ENCODE data around the gene KIF15. TPM values are rescaled to one million over a fixed set of nuclear protein-coding genes. Genes with fewer than 3 reads are reported as not detected.

KIF15 gene
- under 1 TPM; 0.09 to 0.62 (median 0.35) TPM for total RNA-seq
- under 1 TPM; 0.16 to 0.19 TPM for polyA plus RNA-seq

- intact Hi-C loops (cut with DNase I), result no loop called here
- WGBS, 2 donors, result 1% methylated on average over 64 of the region's 64 CpGs
These were observed at the start of gene KIF15, which contains the start of gene KIAA1143 for GRCh38 chr3:44761424-44762169. Gene KIF15, plus strand, starts transcription at chr3:44761794. Its CDS starts 72 bp downstream, at chr3:44761866. Gene KIAA1143, minus strand, starts transcription at chr3:44761619. Its CDS starts 17 bp downstream, at chr3:44761602.

GRCh38 chr3:44712455-44713075 lies 49.0 kb upstream of the KIF15 start, which contains the start of gene ZNF502:
Gene ZNF502, plus strand, starts transcription at chr3:44712660. Its CDS starts 7,602 bp downstream, at chr3:44720262.
- H3K4me1 ChIP-seq, result no peaks in the 10 kb centered on the region
- ATAC-seq (peak; percentile 99 to 100 (median 100)), DNase-seq (peak; percentile 84 to 94 (median 88)), FAIRE-seq (peak; percentile 20)
- WGBS, 2 donors, result 0 to 1% methylated on average over 36 of the region's 36 CpGs
- H3K27me3 ChIP-seq, result no peaks in the 10 kb centered on the region
- peak within 1 kb of the TSS; percentile 60 to 95 (median 69) for H3K4me3 ChIP-seq
- intact Hi-C loops (cut with DNase I), result no loop called here
- H3K9me3 ChIP-seq, result no peaks in the 10 kb centered on the region
- H3K27ac ChIP-seq, result peak within 1 kb of the TSS; percentile 21 to 60 (median 56)
- H3K36me3 ChIP-seq, result no peaks in the 10 kb centered on the region
- peak; percentile 11 to 32 (median 26) for TF ChIP-seq CTCF (IDR thresholded peaks at IDR 0.05)

More at GRCh38 chr3:44761424-44762169, at the start of gene KIF15, which contains the start of gene KIAA1143:
- DNase-seq (peak; percentile 95 to 98 (median 97)), FAIRE-seq (no peak), ATAC-seq (peak; percentile 100)
- Histone ChIP-seq H3K4me1 (no peaks in the 10 kb centered on the region), H3K9me3 (no peaks in the 10 kb centered on the region), H3K27ac (peak within 1 kb of the TSS in 3 of 4 donors; percentile 34 to 51 (median 39)), H3K4me3 (peak within 1 kb of the TSS; percentile 58 to 87 (median 70)), H3K36me3 (peaks cover 0 to 5% (median 0%) of the 10 kb centered on the region in 3 donors), H3K27me3 (no peaks in the 10 kb centered on the region)
- TF ChIP-seq CTCF (IDR thresholded peaks at IDR 0.05), result no peak

- H3K27ac ChIP-seq, result no peak overlapping the region
- peaks cover 0 to 17% (median 7%) of the 10 kb centered on the region in 4 donors for H3K9me3 ChIP-seq
- no peak overlapping the region for H3K4me3 ChIP-seq
- ATAC-seq (no peak), FAIRE-seq (no peak), DNase-seq (no peak)
- H3K27me3 ChIP-seq, result no peaks in the 10 kb centered on the region
- intact Hi-C loops (cut with DNase I), result no loop called here
- 97 to 98% methylated on average over 10 of the region's 10 CpGs for WGBS, 2 donors
- H3K4me1 ChIP-seq, result no peaks in the 10 kb centered on the region
- TF ChIP-seq CTCF (IDR thresholded peaks at IDR 0.05), result no peak
- peaks cover 0 to 21% (median 12%) of the 10 kb centered on the region in 3 donors for H3K36me3 ChIP-seq
These were observed 40.1 kb upstream of the KIF15 start for GRCh38 chr3:44721231-44722102.

GRCh38 chr3:44722103-44722401 lies 39.5 kb upstream of the KIF15 start:
- H3K9me3 ChIP-seq, result peaks cover 0 to 17% (median 7%) of the 10 kb centered on the region in 4 donors
- intact Hi-C loops (cut with DNase I), result no loop called here
- WGBS, 2 donors, result 98 to 100% methylated on average over 1 of the region's 1 CpG
- no peak overlapping the region for H3K27ac ChIP-seq
- no peak overlapping the region for H3K4me3 ChIP-seq
- no peaks in the 10 kb centered on the region for H3K27me3 ChIP-seq
- ATAC-seq (no peak), FAIRE-seq (no peak), DNase-seq (no peak)
- H3K36me3 ChIP-seq, result peaks cover 0 to 21% (median 12%) of the 10 kb centered on the region in 3 donors
- no peak for TF ChIP-seq CTCF (IDR thresholded peaks at IDR 0.05)
- no peaks in the 10 kb centered on the region for H3K4me1 ChIP-seq
